ENCODE data around the gene KCNG4.
A peak's percentile ranks its signal among the peaks of the same experiment; 100 is the strongest.

The KCNG4 gene

GRCh38 chr16:84176192-84177053, 63.4 kb downstream of the KCNG4 start:
- peak overlapping the region; percentile 39; the same call in 1 of the 2 replicates for H3K27ac ChIP-seq (ENCODE audit: extremely low read depth, low read depth, low read length)
- peaks cover 9% of the 10 kb centered on the region for H3K4me1 ChIP-seq (ENCODE audit: control insufficient read depth, insufficient read depth, low read length)
- H3K9me3 ChIP-seq (ENCODE audit: control insufficient read depth, insufficient read depth, low read depth, low read length): no peaks in the 10 kb centered on the region
- TF ChIP-seq KLF17 (tag by site-specific recombination; IDR thresholded peaks at IDR 0.05): no peak
- no peak for TF ChIP-seq ZNF112 (tag by site-specific recombination; IDR thresholded peaks at IDR 0.05)
- no peak for TF ChIP-seq YY1 (tag by site-specific recombination; IDR thresholded peaks at IDR 0.05)
- TF ChIP-seq ZNF133 (tag by site-specific recombination; IDR thresholded peaks at IDR 0.05): no peak
- no peak for TF ChIP-seq SP2 (tag by site-specific recombination; IDR thresholded peaks at IDR 0.05)
- TF ChIP-seq ZNF776 (tag by site-specific recombination; IDR thresholded peaks at IDR 0.05; ENCODE audit: borderline replicate concordance): no peak
- TF ChIP-seq ZNF555 (tag by site-specific recombination; conservative IDR thresholded peaks at IDR 0.05): no peak
- TF ChIP-seq GLI2 (tag by site-specific recombination; IDR thresholded peaks at IDR 0.05; ENCODE audit: borderline replicate concordance, low read depth): no peak
- peaks cover 0 to 34% of the 10 kb centered on the region in 2 experiments; a peak in 1 of 3 replicates for H3K36me3 ChIP-seq (ENCODE audit: control insufficient read depth in 2 of 2, insufficient read depth in 1 of 2, low read length in 2 of 2)
- CTCF ChIA-PET: interaction anchor here (0.6 to 6.7 kb wide), 12 partner anchors 10 to 307 kb away, joined by 3 to 65 read pairs (median 4); partner anchors contain the start of gene TAF1C
- no peak overlapping the region for H3K4me3 ChIP-seq (ENCODE audit: low read depth, low read length)
- POLR2A ChIA-PET: interaction anchor here (0.6 to 1.3 kb wide), 6 partner anchors 8 to 59 kb away, joined by 3 to 7 read pairs (median 4); partner anchors contain the start of genes MBTPS1 and TAF1C

GRCh38 chr16:84175350-84176081, 64.3 kb downstream of the KCNG4 start:
- no peaks in the 10 kb centered on the region for H3K9me3 ChIP-seq (ENCODE audit: control insufficient read depth, insufficient read depth, low read depth, low read length)
- no peak overlapping the region for H3K27ac ChIP-seq (ENCODE audit: extremely low read depth, low read depth, low read length)
- no peak overlapping the region for H3K4me3 ChIP-seq (ENCODE audit: low read depth, low read length)
- peaks cover 0 to 25% of the 10 kb centered on the region in 2 experiments; a peak in 1 of 3 replicates for H3K36me3 ChIP-seq (ENCODE audit: control insufficient read depth in 2 of 2, insufficient read depth in 1 of 2, low read length in 2 of 2)
- H3K4me1 ChIP-seq (ENCODE audit: control insufficient read depth, insufficient read depth, low read length): peaks cover 9% of the 10 kb centered on the region
- CTCF ChIA-PET: interaction anchor here (0.8 to 6.7 kb wide), 17 partner anchors 9 to 300 kb away, joined by 3 to 65 read pairs (median 4); partner anchors contain the start of genes MBTPS1 and TAF1C
- TF ChIP-seq KLF1 (tag by site-specific recombination; IDR thresholded peaks at IDR 0.05) (no peak), ZNF341 (tag by site-specific recombination; IDR thresholded peaks at IDR 0.05; ENCODE audit: low read depth) (peak; percentile 69), ZNF132 (tag by site-specific recombination; IDR thresholded peaks at IDR 0.05; ENCODE audit: borderline replicate concordance) (no peak), ZNF239 (tag by site-specific recombination; IDR thresholded peaks at IDR 0.05) (no peak), GLIS1 (tag by site-specific recombination; IDR thresholded peaks at IDR 0.05) (0 out of 2 replicates have a peak, but pooled peaks have one; percentile 8), PRDM1 (tag by site-specific recombination; IDR thresholded peaks at IDR 0.05) (0 out of 2 replicates have a peak, but pooled peaks have one; percentile 36), ZNF48 (tag by site-specific recombination; IDR thresholded peaks at IDR 0.05) (no peak), CTCF (tag by site-specific recombination; IDR thresholded peaks at IDR 0.05) (peak; percentile 67), ZNF266 (tag by site-specific recombination; IDR thresholded peaks at IDR 0.05; ENCODE audit: low read depth) (no peak), ZNF558 (tag by site-specific recombination; IDR thresholded peaks at IDR 0.05) (no peak), KLF8 (tag by site-specific recombination; IDR thresholded peaks at IDR 0.05) (no peak), ZNF626 (tag by site-specific recombination; IDR thresholded peaks at IDR 0.05) (no peak), ZNF654 (tag by site-specific recombination; IDR thresholded peaks at IDR 0.05; ENCODE audit: low read depth) (peak; percentile 39), HOXA7 (CRISPR knock-in tag; IDR thresholded peaks at IDR 0.05; ENCODE audit: borderline replicate concordance) (no peak)
- POLR2A ChIA-PET: interaction anchor here (0.6 to 1.3 kb wide), 4 partner anchors 9 to 59 kb away, joined by 3 to 7 read pairs (median 4); partner anchors contain the start of genes MBTPS1 and TAF1C

Data from HEK293 (cell line).